Right lobe of liver (tissue), 6 donors: ENCODE results near the gene EMC9. TPM values are rescaled to one million over a fixed set of nuclear protein-coding genes. Genes with fewer than 3 reads are reported as not detected.

Experiments used
- ATAC-seq, 4 donors: fragments of 200-7000 bp; cut with Tn5 transposase; one replicate each; pipeline ENCODE4 v1.9.1; 2020; ENCODE audit warnings: mild to moderate bottlenecking in 4 of 4, moderate library complexity in 4 of 4
- DNase-seq, 3 donors: peaks; one replicate each; pipeline ENCODE4 v3.0.0-alpha.2; 2020
- H3K27ac ChIP-seq, 3 donors: fragments of 200-600 bp; one replicate each; pipeline ENCODE4 v1.8.0; 2022
- H3K27me3 ChIP-seq, 2 donors: fragments of 200-600 bp; one replicate each; pipeline ENCODE4 v1.8.0; 2022
- H3K36me3 ChIP-seq, 4 donors: fragments of 200-600 bp; sonication (generic) in 1 of 4; one replicate each; pipeline versions ENCODE4 v1.5.1 to v1.8.0; 2017 to 2022; ENCODE audit warnings: control low read depth in 1 of 4
- H3K4me1 ChIP-seq, 4 donors: fragments of 200-600 bp; sonication (generic) in 1 of 4; one replicate each; pipeline versions ENCODE4 v1.5.1 to v1.8.0; 2017 to 2022; ENCODE audit warnings: control low read depth in 1 of 4
- H3K4me3 ChIP-seq, 3 donors: fragments of 200-600 bp; one replicate each; pipeline ENCODE4 v1.8.0; 2022
- H3K9me3 ChIP-seq, 4 donors: fragments of 200-600 bp; sonication (generic) in 1 of 4; one replicate each; pipeline versions ENCODE4 v1.5.1 to v1.8.0; 2017 to 2022; ENCODE audit warnings: control low read depth in 1 of 4
- POLR2A ChIP-seq: fragments of 450-650 bp; IDR thresholded peaks from one replicate; pipeline ENCODE4 v1.6.1; 2017; ENCODE audit warnings: antibody characterized with exemption, mild to moderate bottlenecking
- WGBS: methylation state at CpG from one replicate; pipeline ENCODE4 v1.1.6; 2018; ENCODE audit warnings: low coverage, low lambda C conversion rate; ENCODE audit not compliant: insufficient coverage; ENCODE audit errors: missing lambda C conversion rate; 5-methylcytosine and 5-hydroxymethylcytosine counted together
- intact Hi-C, 2 donors: fragments of 100-400 bp; cut with DNase I; formaldehyde crosslinking; loops; one replicate each; pipeline versions ENCODE4 v1.11.2 to v1.14.1; 2022
- total RNA-seq, 6 experiments: library from RNA; depleted of rRNA in 2 of 6; stranded (reverse); fragments of >200 nt in 2 of 6; fragmentation: NEBNext Ultra II Directional in 3 of 6; extraction: Animal tissue kit (Norgen Biotek cat#: 25700) in 3 of 6; gene quantifications; one replicate each; pipeline versions ENCODE4 v1.1.0 to v1.2.4, GENCODE V29; 2016 to 2023
- TF ChIP-seq, protein P1 (sequence below), 4 donors: fragments of 200-600 bp in 3 of 4; fragments of 450-650 bp in 1 of 4; IDR thresholded peaks; one replicate each; pipeline versions ENCODE4 v1.5.1 to v1.8.0; 2016 to 2022; ENCODE audit warnings: antibody characterized with exemption in 4 of 4, mild to moderate bottlenecking in 2 of 4
- donor health status: DM: no; HTN: yes; CAD: no.
- donor health status: DM: no; HTN: no; CAD: no.
- donor health status: DM: no; HTN: no; CAD: no.
- donor health status: DM: no; HTN: yes; CAD: no.
- donor health status: DM: no; HTN: yes; CAD: no.

Gene EMC9
- total RNA-seq, 6 experiments from 2014 or later, result 10.2 to 21.4 (median 11.9) TPM

GRCh38 chr14:24145690-24146452, 4.5 kb upstream of the EMC9 start:
- ATAC-seq, result no peak
- under 1% methylated on average over 8 of the region's 9 CpGs for WGBS
- intact Hi-C loops, result no loop called here

GRCh38 chr14:24145219-24145618, 3.8 kb upstream of the EMC9 start:
- H3K36me3 ChIP-seq, result peaks cover 0 to 26% (median 6%) of the 10 kb centered on the region in 4 donors
- DNase-seq (no peak), ATAC-seq (no peak)
- peak overlapping the region in 1 of 3 donors; percentile 86 for H3K4me3 ChIP-seq
- intact Hi-C loops, result no loop called here
- TF ChIP-seq, protein P1, sequence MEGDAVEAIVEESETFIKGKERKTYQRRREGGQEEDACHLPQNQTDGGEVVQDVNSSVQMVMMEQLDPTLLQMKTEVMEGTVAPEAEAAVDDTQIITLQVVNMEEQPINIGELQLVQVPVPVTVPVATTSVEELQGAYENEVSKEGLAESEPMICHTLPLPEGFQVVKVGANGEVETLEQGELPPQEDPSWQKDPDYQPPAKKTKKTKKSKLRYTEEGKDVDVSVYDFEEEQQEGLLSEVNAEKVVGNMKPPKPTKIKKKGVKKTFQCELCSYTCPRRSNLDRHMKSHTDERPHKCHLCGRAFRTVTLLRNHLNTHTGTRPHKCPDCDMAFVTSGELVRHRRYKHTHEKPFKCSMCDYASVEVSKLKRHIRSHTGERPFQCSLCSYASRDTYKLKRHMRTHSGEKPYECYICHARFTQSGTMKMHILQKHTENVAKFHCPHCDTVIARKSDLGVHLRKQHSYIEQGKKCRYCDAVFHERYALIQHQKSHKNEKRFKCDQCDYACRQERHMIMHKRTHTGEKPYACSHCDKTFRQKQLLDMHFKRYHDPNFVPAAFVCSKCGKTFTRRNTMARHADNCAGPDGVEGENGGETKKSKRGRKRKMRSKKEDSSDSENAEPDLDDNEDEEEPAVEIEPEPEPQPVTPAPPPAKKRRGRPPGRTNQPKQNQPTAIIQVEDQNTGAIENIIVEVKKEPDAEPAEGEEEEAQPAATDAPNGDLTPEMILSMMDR (IDR thresholded peaks at IDR 0.05), result no peak
- no peak for TF ChIP-seq POLR2A
- no peaks in the 10 kb centered on the region for H3K27me3 ChIP-seq
- no peak overlapping the region for H3K27ac ChIP-seq
- H3K4me1 ChIP-seq, result peaks cover 0 to 25% (median 7%) of the 10 kb centered on the region in 4 donors
- H3K9me3 ChIP-seq, result no peaks in the 10 kb centered on the region
- WGBS, result 75% methylated on average over 1 of the region's 2 CpGs

More at GRCh38 chr14:24145690-24146452, 4.5 kb upstream of the EMC9 start:
- no peaks in the 10 kb centered on the region for H3K9me3 ChIP-seq
- no peak for DNase-seq
- H3K27ac ChIP-seq, result peak overlapping the region; percentile 49 to 79 (median 74)
- H3K27me3 ChIP-seq, result no peaks in the 10 kb centered on the region
- H3K4me3 ChIP-seq, result peak overlapping the region; percentile 70 to 86 (median 83)
- H3K36me3 ChIP-seq, result peaks cover 0 to 31% (median 10%) of the 10 kb centered on the region in 4 donors
- TF ChIP-seq, protein P1 (IDR thresholded peaks at IDR 0.05), result no peak
- TF ChIP-seq POLR2A, result no peak
- peaks cover 0 to 22% (median 6%) of the 10 kb centered on the region in 4 donors for H3K4me1 ChIP-seq

DNA sequence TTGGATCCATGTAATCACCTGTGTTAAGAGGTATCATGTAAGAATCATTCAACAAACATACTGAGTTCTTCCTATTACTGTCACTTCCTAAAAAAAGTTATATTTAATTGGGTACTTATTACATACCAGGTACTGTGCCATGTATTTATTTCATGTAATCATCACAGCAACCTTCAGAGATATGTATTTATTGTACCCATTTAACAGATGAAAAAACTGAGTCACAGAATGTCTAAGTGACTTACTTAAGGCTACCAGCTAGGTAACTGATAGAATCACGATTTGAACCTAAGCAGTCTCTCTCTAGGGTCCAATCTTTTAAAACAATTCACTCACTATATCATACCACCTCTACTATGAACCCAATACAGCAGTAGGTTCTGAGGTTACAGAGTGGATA, 3.1 kb upstream of the EMC9 start:
- WGBS, result 100% methylated on average over 1 of the region's 1 CpG
- Histone ChIP-seq H3K4me3 (no peak overlapping the region), H3K4me1 (peaks cover 0 to 32% (median 9%) of the 10 kb centered on the region in 4 donors), H3K27me3 (no peaks in the 10 kb centered on the region), H3K9me3 (no peaks in the 10 kb centered on the region), H3K27ac (no peak overlapping the region), H3K36me3 (peaks cover 0 to 23% (median 3%) of the 10 kb centered on the region in 4 donors)
- TF ChIP-seq POLR2A, result no peak
- TF ChIP-seq, protein P1 (IDR thresholded peaks at IDR 0.05), result no peak
- DNase-seq (no peak), ATAC-seq (no peak)
- intact Hi-C loops, result no loop called here

- no peak overlapping the region for H3K27ac ChIP-seq
- no peaks in the 10 kb centered on the region for H3K27me3 ChIP-seq
- DNase-seq, result peak in 1 of 3 donors; percentile 23
- H3K4me3 ChIP-seq, result no peak overlapping the region
- intact Hi-C loops, result no loop called here
- ATAC-seq, result no peak
- peaks cover 0 to 25% (median 5%) of the 10 kb centered on the region in 4 donors for H3K36me3 ChIP-seq
- peaks cover 0 to 39% (median 9%) of the 10 kb centered on the region in 4 donors for H3K4me1 ChIP-seq
- 100% methylated on average over 2 of the region's 2 CpGs for WGBS
- H3K9me3 ChIP-seq, result no peaks in the 10 kb centered on the region
- TF ChIP-seq, protein P1 (IDR thresholded peaks at IDR 0.05), result no peak
- no peak for TF ChIP-seq POLR2A
Measured at GRCh38 chr14:24143511-24143910, 2.1 kb upstream of the EMC9 start.
